Activated CD4-positive, alpha-beta T cell treated with anti-CD3 and anti-CD28 coated beads, Interleukin-2, amount 50 U/mL, for 24 hours (primary cell): Measurements from ENCODE around the gene PANX3.
"Not testable (repeated sequence)": the region's sequence is repeated elsewhere in the genome, so short reads cannot be mapped to it uniquely, and the experiment has no call there.

Experiments used
- DNase-seq, 2 donors: peaks; one replicate each; pipeline ENCODE4 v3.0.0-alpha.2; 2020; ENCODE audit warnings: low read depth in 1 of 2, low spot score in 1 of 2

Gene PANX3, protein sequence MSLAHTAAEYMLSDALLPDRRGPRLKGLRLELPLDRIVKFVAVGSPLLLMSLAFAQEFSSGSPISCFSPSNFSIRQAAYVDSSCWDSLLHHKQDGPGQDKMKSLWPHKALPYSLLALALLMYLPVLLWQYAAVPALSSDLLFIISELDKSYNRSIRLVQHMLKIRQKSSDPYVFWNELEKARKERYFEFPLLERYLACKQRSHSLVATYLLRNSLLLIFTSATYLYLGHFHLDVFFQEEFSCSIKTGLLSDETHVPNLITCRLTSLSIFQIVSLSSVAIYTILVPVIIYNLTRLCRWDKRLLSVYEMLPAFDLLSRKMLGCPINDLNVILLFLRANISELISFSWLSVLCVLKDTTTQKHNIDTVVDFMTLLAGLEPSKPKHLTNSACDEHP

DNA sequence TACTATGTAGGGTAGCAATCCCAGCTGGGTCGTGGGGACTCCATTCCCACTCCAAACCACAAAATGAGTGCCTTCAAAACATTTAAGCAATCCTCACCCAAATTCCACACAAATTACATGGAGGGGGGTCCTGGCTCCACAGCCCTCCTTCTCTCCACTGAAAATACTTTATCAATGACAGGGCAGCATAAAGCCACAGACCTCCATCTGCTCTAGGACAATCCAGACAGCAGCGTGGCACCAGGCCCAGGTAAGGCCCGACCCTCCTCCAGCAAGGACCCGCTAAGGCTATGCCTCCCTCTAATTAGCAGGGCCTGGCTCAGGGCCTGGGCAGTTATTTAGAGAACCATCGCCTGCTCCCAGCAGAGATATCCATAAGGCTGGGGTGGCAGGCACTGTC lies at the start of gene PANX3:
PANX3 (plus strand) TSS at position 365 of the 400 bp plus-strand sequence. CDS start 129 bp downstream, outside the sequence.
- no peak for DNase-seq

DNA sequence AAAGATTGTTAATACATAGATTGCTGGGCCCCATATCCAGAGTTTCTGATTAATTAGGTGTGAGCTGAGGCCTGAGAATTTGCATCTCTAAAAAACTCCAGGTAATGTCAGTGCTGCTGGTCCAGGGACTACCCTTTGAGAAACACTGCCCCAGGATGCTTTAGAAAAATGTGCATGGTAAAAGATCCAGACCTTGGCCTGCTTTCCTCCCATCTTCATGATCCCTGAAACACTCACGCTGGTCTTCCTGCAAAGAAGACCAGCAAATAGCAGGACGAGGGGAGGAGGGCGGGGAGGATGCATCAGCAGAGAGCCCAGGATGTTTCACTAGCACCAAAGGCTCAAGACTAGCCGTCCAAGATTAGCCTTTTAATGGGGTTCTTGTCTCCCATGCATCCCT lies 41.5 kb upstream of the PANX3 start, which contains the start of gene OR8A1:
OR8A1 (plus strand) TSS at position 301 of the 400 bp plus-strand sequence. CDS start 123 bp downstream, outside the sequence.
- no peak for DNase-seq

DNA sequence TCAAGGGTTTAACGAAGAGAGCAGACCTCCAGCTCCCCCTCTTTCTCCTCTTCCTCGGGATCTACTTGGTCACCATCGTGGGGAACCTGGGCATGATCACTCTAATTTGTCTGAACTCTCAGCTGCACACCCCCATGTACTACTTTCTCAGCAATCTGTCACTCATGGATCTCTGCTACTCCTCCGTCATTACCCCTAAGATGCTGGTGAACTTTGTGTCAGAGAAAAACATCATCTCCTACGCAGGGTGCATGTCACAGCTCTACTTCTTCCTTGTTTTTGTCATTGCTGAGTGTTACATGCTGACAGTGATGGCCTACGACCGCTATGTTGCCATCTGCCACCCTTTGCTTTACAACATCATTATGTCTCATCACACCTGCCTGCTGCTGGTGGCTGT lies 41.1 kb upstream of the PANX3 start:
- no peak for DNase-seq

DNA sequence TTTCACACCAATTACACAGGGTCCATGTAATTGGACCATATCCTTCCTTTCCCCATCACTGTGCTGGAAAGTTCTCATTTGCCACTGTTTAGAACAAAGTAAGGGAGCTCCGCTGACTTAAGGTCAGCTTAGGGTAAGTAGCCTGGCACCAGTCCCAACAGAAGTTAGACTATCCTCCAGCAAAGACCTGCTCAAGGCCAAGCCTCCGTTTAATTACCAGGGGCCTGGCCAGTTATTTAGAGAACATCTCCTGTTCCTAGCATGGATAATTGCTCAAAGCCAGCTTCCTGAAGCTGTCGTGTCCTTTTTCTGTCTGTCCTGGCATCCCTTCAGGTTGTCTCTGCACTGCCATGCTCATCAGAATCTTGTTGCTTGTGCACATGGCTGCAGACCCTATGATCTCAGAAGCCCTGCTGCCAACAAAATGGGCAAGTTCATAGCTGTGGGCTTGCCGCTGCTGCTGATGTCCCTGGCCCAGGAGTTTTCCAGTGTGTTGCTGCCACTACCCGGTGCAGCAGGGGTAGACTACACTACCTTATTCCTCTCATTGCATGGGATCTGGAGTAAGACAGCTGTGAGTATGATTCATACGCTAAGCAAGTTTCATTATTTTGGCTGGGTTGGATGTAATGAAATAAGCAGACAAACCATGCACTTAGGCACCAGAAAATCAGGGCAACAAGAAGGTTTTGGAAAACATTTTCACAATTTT lies 33.4 kb upstream of the PANX3 start:
- DNase-seq, result no peak

DNA sequence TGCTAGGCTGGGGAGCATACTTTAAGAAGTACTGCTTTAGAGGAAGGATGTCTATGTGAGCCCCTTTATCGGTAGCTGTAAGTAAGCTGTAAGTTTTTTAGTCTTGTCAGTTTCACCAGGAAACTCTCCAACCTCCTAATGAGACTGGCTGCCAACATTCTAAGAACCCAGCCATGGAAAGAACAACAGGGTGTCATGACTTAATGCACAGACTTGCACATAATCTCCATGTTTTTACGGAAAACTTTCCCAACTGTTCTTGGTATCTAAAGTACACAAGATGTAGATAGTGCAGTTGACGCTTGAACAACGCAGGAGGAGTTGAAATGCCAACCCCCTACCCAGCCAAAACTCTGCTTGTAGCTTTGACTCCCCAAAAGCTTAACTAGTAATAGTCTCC lies 32.5 kb upstream of the PANX3 start:
- DNase-seq, result no peak

DNA sequence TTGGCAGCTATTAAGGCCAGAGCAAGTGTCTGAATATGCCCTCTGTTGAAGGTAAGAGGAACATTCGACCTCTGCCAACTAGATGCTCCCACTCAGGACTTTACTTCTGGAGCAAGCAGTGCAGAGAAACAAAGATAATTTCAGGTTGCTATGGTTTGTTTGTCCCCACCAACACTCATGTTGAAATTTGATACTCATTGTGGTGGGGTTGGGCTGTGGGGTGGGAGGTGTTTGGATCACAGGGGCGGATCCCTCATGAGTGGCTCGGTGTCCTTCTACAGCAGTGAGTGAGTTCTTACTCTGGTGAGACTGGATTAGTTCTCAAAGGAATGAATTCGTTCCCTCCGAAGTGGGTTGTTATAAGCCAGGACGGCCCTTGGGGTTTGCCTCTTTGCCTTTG lies 29.4 kb upstream of the PANX3 start:
- DNase-seq, result no peak

DNA sequence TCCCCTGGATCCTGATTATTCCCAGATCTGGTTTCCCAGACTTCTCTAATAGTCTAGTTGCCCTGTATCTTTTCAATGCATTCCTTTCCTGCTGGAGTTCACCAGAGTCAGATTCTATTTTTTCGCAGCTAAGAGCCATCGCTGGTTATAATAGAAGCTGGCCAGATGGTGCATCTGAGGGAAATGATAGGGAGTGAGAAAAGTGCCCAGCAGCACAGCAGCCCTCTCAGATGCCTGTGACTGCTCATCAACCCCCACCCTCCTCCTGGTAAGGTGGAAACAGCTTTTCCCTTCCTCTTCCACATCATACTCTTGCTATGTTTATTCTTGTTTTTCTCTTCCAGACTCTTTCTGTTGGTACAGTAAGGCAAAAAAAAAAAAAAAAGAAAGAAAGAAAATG lies 28.7 kb upstream of the PANX3 start:
- no peak for DNase-seq

DNA sequence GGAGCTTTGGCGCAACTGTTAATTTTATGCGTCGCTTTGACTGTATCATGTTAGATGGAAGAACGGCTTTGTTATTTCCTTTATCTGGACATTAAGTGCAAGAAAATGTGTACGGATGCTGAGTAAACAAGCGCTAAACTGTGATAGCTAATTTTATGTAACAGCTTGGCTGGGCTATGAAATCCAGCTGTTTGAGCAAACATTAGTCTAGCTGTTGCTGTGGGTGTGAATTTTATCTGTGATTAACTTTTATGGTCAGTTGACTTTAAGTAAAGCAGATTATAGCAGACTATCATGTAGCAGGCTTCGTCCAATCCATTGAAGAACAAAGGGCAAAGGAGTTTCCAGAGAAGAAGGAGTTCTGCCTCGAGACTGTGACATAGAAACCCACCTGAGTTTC lies 27.4 kb upstream of the PANX3 start:
- no peak for DNase-seq

DNA sequence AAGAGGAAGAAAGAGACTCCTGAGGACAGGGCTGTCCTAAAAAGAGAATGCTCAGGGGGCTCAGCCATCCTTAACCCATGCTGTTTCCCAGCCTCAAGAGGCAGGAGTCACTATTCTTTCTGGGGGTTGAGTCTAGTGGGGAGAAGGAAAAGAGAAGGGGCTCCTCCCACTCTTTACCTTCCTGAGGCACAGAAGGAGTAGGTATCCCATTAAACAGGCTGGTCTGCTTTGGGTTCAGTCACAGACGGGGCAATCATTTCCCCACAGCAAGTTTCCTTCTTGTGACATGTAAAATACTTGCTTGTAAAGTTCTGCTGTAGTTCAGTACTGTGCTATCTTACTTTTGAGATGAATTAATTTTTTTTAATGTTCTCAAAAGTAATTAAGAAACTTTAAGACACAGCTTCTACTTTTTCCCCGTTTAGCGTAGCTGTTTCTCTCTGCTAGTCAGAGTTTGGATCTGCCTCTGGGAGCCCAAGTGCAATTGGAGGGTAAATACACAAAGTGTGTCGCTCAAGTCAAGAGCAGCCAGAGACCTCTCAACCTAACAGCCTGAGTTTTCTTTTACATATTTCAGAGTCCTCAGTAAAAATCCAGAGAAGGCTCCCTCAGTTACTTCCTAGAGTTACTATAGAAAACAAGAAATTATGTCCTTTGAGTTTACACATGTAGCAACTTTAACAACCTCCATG lies 26.4 kb upstream of the PANX3 start:
- DNase-seq, result no peak

DNA sequence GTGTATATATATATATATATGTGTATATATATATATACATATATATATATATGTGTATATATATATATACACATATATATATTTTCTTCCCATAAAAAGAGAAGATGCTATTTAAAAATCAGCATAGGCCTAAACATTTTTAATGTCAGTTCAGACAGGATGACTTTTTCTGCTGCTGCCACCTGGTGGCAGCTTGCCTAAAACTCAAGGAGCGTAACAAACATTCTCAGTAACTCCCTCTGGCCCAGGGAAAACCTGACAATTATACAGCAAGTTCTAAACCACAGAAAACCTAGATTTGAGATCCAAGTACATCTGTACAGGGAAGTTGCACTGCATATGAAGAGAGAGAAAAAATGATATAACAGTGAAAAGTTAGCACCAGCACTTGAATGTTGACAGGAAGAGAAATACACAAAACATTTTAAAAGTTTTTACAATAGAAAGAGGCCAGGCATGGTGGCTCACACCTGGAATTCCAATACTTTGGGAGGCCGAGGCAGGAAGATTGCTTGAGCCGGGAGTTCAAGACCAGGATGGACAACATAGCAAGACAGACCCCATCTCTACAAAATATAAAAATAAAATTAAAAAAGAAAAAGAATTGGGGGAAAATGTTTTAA lies 24.9 kb upstream of the PANX3 start:
- DNase-seq, result peak in 1 of 2 donors; percentile 34

DNA sequence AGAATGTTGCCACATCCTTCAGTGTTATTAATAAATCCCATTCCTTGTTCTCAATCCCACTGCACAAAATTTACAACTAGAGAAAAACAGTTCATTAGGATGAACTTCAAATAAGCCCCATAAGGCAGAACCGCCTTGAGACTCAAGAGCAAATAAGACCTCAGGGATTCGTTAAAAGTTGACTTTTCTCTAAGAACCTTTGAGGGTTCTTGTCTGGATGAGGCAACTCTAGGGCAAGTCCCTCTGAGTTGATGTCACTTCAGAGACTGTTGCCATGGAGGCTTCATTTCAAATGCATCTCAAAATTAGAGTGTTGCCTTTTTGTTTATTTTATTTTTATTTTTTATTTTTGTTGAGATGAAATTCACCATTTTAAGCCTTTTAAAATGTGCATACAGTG lies 19.8 kb upstream of the PANX3 start:
- DNase-seq, result no peak

DNA sequence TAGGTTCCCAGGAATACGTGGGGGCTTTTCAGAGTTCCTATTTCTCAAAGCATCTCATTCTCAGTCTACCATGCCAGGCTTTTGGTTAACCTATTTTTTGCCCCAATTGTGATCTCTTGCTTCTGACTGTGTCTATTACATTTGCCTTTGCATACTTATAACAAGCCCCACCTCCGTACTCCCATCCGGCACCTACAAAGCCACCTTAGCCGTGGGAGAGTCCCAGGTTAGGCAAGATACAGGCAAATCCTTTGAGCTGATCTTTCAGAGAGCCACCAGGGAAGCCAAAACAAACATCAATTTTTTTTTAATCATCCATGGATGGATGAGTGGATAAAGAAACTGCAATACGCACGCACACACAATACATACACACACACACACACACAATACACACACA lies 18.6 kb upstream of the PANX3 start:
- DNase-seq, result no peak

DNA sequence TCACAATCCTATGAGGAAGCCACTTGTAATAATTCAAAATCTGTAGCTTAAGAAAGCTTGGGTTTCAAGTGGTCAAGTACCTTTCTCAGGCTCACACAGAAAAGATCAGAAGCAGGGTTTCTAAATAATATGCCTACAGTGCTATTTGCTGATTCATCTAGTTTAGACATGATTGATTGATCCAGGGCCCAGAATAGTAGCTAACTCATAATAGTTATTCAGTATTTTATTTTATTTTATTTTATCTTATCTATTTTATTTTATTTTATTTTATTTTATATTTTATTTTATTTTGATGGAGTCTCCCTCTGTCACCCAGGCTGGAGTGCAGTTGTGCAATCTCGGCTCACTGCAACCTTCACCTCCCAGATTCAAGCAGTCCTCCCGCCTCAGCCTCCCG lies 15.9 kb upstream of the PANX3 start:
- no peak for DNase-seq

DNA sequence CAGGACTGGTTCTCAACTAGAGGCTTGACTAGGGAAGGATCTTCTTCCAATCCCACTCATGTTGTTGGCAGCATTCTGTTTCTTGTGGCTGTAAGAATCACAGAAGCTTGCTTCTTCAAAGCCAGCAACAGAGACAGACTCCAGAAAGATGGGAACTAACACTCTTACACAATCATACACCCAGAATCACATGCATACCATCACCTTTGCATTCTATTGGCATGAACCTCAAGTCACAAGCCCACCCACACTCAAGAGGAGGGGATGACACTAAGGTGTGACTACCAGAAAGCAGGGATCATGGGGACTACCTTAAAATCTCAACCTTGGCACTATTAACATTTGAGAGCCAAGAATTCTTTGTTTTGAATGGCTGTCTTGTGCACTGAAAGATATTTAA lies 13.6 kb upstream of the PANX3 start:
- DNase-seq, result no peak

DNA sequence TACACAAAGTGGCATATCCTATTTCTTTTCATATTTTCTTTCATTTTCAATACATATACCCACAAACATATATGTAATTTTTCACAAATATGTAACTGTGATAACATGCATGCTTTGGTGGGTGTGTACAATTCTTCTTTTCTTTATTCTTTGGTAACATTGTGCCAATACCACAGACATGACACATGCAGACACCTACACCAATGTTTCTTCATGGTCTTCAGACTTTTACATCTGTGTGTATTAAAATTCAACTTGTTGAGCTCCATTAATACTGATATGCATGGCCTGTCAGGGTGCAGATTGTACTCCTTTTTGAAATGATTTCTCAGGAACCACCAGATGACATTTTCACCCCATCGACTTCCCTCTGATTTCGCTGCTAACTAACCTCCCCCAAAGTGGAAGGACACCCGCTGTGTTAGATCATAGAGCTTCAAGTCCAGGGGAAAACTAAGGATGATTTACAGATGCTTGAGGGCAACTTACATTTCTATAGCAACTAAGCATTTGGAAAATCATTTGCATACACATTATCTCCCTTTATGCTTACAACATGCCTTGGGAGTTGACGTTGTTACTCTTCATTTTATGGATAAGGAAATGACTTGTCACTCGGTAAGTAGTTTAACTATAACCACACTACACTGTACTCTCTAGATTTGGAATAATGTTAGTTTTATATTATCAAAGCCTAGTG lies 10.5 kb upstream of the PANX3 start:
- no peak for DNase-seq

DNA sequence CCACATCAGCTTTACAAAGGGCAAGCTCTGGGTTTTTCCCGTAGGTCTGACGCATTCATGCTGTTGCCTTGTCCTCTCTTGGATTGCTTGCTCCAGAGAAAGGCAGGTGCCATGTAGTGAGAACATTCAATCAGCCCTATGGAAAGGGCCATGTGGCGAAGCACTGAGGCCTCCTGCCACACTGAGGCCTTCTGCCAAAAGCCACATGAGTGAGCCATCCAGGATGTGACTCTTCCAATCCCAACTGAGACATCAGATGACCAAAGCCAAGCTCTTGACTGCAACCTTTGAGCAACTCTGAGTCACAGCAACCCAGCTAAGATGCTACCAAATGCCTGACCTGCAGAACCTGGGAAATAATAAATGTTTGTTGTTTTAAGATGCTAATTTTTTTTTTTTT lies 9.0 kb upstream of the PANX3 start:
- no peak for DNase-seq

DNA sequence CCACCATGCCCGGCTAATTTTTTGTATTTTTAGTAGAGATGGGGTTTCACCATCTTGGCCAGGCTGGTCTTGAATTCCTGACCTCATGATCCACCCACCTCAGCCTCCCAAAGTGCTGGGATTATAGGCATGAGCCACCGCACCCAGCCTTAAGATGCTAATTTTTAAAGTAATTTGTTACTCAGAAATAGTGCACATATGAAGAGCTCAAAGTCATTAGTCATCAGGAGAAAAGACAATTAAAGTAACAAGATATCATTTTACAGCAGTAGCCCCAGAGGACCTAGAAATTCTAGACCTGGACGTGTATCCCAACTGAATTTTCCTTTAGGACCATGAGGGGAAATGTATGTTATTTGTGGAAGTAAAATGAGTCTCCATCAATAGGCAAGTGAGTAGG lies 8.5 kb upstream of the PANX3 start:
- DNase-seq, result not testable (repeated sequence)

DNA sequence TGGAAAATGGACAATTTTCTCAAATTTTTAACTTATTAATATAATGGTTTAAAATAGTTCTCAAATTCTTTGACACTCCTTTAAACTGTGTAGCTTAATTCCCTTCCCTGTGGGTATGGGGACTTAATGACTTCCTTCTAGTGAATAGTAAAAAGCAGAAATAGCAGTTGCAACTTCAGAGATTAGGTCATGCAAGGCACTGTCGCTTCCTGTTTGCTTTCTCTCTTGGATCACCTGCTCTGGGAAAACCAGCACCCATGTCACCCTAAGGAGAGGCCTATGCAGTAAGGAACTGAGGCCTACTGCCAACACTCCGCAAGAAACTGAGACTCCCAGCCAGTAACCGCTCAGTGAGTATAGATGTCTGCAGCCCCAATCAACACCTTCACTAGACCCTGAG lies 5.5 kb upstream of the PANX3 start:
- DNase-seq, result no peak

DNA sequence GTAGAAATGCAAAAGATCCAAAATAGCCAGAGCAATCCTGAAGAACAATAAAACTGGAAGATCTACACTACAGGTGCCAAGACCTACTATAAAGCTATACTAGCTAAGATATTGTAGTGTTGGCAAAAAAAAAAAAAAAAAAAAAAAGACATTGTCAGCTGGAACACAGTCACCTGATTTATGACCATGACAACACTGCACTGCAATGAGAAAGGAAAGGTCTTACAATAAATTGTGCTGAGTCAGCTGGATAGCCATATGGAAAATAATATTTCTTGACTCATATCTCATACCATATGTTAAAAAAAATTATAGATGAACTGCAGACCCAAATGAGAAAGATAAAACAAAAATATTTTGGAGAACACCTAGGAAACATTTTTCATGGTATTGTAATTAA lies 3.1 kb upstream of the PANX3 start:
- no peak for DNase-seq

DNA sequence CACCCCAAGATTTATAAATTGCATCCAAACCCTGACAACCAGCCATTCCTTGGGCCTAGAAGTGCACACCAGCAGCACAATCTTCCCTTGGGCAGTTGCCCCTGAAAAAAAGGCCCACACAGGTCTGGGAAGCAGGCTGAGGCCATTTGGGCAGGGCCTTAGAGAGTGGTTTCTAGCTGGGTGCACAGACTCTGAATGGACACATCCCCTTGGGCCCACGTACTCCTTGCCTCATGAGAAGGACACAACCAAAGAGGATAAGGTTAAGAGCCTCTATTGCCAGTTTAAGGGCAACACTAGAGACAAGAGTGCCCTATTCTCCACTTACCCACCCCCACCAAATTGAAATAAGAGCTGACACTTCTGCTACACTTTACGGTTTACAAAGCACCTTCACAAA lies 933 bp upstream of the PANX3 start:
- DNase-seq, result no peak

DNA sequence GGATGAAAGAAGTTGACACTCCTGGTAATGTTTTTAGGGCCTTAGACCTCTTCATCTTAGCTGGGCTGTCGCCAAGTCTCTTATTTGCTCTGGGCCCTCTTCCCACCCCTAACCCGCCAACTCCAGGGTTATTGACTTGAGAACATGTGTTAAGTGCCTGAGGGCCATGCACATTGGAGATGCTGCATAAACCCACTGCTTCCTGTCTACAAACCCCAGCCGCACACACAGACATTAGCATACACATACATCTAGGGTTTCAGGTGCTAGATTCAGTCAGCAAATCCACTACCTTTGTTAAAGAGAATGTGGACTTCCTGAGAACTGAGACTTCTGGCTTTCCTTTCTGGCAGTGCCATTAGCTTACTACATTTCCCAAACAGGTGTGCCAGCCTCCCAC lies 817 bp downstream of the PANX3 start:
- no peak for DNase-seq
